HCT116 (cell line): ENCODE measurements around the gene NHLRC1. TPM values are rescaled to one million over a fixed set of nuclear protein-coding genes. Genes with fewer than 3 reads are reported as not detected.

ENCODE experiments used
- ATAC-seq: fragments of 200-7000 bp; cut with Tn5 transposase; 2 replicates; pipeline ENCODE4 v1.9.1; 2020; ENCODE audit warnings: mild to moderate bottlenecking, moderate library complexity
- BruUV-seq: library from RNA; stranded (reverse); fragments of 400-500 nt; replicated peaks from 2 replicates; lab custom pipeline; 2021; lab: Mats Ljungman, UMichigan
- CTCF ChIA-PET: fragments of 300-600 bp; sonication (Branson Sonifier 250); formaldehyde crosslinking; loops from one replicate; lab custom pipeline; 2021; ENCODE audit warnings: antibody characterized with exemption; lab: Charles Lee
- POLR2A ChIA-PET: fragments of 300-600, 350-600 bp; sonication (Branson Sonifier 250); formaldehyde crosslinking; loops from one replicate; lab custom pipeline; 2021; ENCODE audit warnings: antibody characterized with exemption; lab: Charles Lee
- RAD21 ChIA-PET, 2 experiments: fragments of 300-600 bp; sonication (Branson Sonifier 250); formaldehyde crosslinking; loops; one replicate each; lab custom pipeline; 2023; ENCODE audit warnings: low total read pairs in 2 of 2; ENCODE audit not compliant: uncharacterized antibody in 2 of 2, unreplicated experiment in 2 of 2, low non-redundant PET in 1 of 2; lab: Charles Lee
- DNase-seq: peaks from one replicate; pipeline ENCODE4 v3.0.0-alpha.2; 2010; ENCODE audit warnings: low read depth, low spot score
- H2AFZ ChIP-seq: fragments of 200-600 bp; shearing (Covaris generic), sonication (generic); 2 replicates; pipeline ENCODE4 v1.6.1; 2017; ENCODE audit warnings: low read depth, mixed run types, mixed read lengths, antibody characterized with exemption, low read length; ENCODE audit not compliant: poor library complexity, severe bottlenecking
- H3K27ac ChIP-seq: 2 replicates; pipeline ENCODE4 v1.5.1; 2012; ENCODE audit warnings: low read depth, low read length
- H3K27me3 ChIP-seq: fragments of 200-600 bp; sonication (generic); 2 replicates; pipeline ENCODE4 v1.6.1; 2016; ENCODE audit warnings: mixed run types, low read length, mixed read lengths; ENCODE audit not compliant: insufficient read depth
- H3K36me3 ChIP-seq, 2 experiments: fragments of 200-500 bp in 1 of 2; fragments of 200-600 bp in 1 of 2; sonication (Bioruptor generic) in 1 of 2; sonication (generic) in 1 of 2; 2 replicates each; pipeline versions ENCODE4 v1.5.1 to v1.6.1; 2014 to 2016; ENCODE audit warnings: low read length in 2 of 2, inconsistent platforms in 1 of 2, mixed read lengths in 1 of 2, mixed run types in 1 of 2; ENCODE audit not compliant: insufficient read depth in 2 of 2, control insufficient read depth in 1 of 2
- H3K4me1 ChIP-seq, 2 experiments: fragments of 200-600 bp in 1 of 2; sonication (generic) in 1 of 2; 2 replicates each; pipeline versions ENCODE4 v1.5.1 to v1.6.1; 2012 to 2017; ENCODE audit warnings: low read length in 2 of 2, inconsistent platforms in 1 of 2, mild to moderate bottlenecking in 1 of 2, mixed read lengths in 1 of 2, mixed run types in 1 of 2, moderate library complexity in 1 of 2; ENCODE audit not compliant: insufficient read depth in 2 of 2, control insufficient read depth in 1 of 2
- H3K4me2 ChIP-seq: fragments of 200-600 bp; sonication (generic); 2 replicates; pipeline ENCODE4 v1.6.1; 2017; ENCODE audit warnings: mixed run types, low read length, mixed read lengths
- H3K4me3 ChIP-seq, 2 experiments: fragments of 200-600 bp in 1 of 2; sonication (generic) in 1 of 2; replicated peaks in 1 of 2; 2 replicates each; pipeline ENCODE4 v1.5.1; 2011 to 2016; ENCODE audit warnings: low read length in 2 of 2, control low read depth in 1 of 2, low read depth in 1 of 2, mild to moderate bottlenecking in 1 of 2, mixed read lengths in 1 of 2, mixed run types in 1 of 2
- H3K79me2 ChIP-seq: fragments of 200-600 bp; sonication (generic); 2 replicates; pipeline ENCODE4 v1.6.1; 2017; ENCODE audit warnings: mild to moderate bottlenecking, mixed run types, low read length, moderate library complexity, mixed read lengths; ENCODE audit not compliant: insufficient read depth
- H3K9ac ChIP-seq: fragments of 200-600 bp; sonication (generic); 2 replicates; pipeline ENCODE4 v1.6.1; 2016; ENCODE audit warnings: low read length, mixed read lengths
- H3K9me2 ChIP-seq: fragments of 200-600 bp; sonication (generic), shearing (Covaris generic); 2 replicates; pipeline ENCODE4 v1.6.1; 2017; ENCODE audit warnings: mixed run types, mild to moderate bottlenecking, moderate library complexity; ENCODE audit not compliant: insufficient read depth
- H3K9me3 ChIP-seq, 2 experiments: fragments of 200-500 bp in 1 of 2; fragments of 200-600 bp in 1 of 2; sonication (Bioruptor generic) in 1 of 2; sonication (generic) in 1 of 2; 2 replicates each; pipeline ENCODE4 v1.6.1; 2014 to 2017; ENCODE audit warnings: low read length in 2 of 2, mixed read lengths in 2 of 2, inconsistent platforms in 1 of 2, low read depth in 1 of 2, mild to moderate bottlenecking in 1 of 2, mixed run types in 1 of 2, moderate library complexity in 1 of 2; ENCODE audit not compliant: control insufficient read depth in 1 of 2, insufficient read depth in 1 of 2
- H4K20me1 ChIP-seq: fragments of 200-600 bp; sonication (generic), shearing (Covaris generic); 2 replicates; pipeline ENCODE4 v1.6.1; 2017; ENCODE audit warnings: mixed run types, mild to moderate bottlenecking, moderate library complexity; ENCODE audit not compliant: insufficient read depth
- EGR1 ChIP-seq: IDR thresholded peaks from 2 replicates; pipeline ENCODE4 v1.6.1; 2012; ENCODE audit warnings: low read depth
- EZH2phosphoT487 ChIP-seq: fragments of 200-600 bp; IDR thresholded peaks from 2 replicates; pipeline ENCODE4 v1.6.1; 2018; ENCODE audit warnings: antibody characterized with exemption, borderline replicate concordance
- JUND ChIP-seq: IDR thresholded peaks from 2 replicates; pipeline ENCODE4 v1.6.1; 2012
- POLR2A ChIP-seq: IDR thresholded peaks from 2 replicates; pipeline ENCODE4 v1.7.0; 2011; ENCODE audit warnings: borderline replicate concordance; ENCODE audit not compliant: insufficient read depth, insufficient read length; ENCODE audit errors: extremely low read depth
- intact Hi-C: fragments of 100-400 bp; cut with micrococcal nuclease; formaldehyde crosslinking; loops from 2 replicates; pipeline ENCODE4 v1.10.0; 2022
- total RNA-seq: library from RNA; stranded (reverse); gene quantifications from one replicate; pipeline ENCODE4 v1.2.1, GENCODE V29; 2021; ENCODE audit not compliant: unreplicated experiment
- TF ChIP-seq, protein P1 (sequence below), 3 experiments: fragments of 200-600 bp in 1 of 3; sonication (generic) in 1 of 3; IDR thresholded peaks in 2 of 3; conservative IDR thresholded peaks in 1 of 3; 2 replicates each; pipeline ENCODE4 v1.5.1; 2012 to 2017; ENCODE audit warnings: low read depth in 2 of 3, low read length in 2 of 3, antibody characterized with exemption in 1 of 3, borderline replicate concordance in 1 of 3, control low read depth in 1 of 3, mild to moderate bottlenecking in 1 of 3, mixed read lengths in 1 of 3, mixed run types in 1 of 3, moderate library complexity in 1 of 3; ENCODE audit not compliant: insufficient read depth in 1 of 3
- TF ChIP-seq, protein P2 (sequence below): IDR thresholded peaks from 2 replicates; pipeline ENCODE4 v1.6.1; 2012; ENCODE audit warnings: low read depth

NHLRC1 gene
- total RNA-seq, 1 experiment from 2014 or later, result not detected

DNA sequence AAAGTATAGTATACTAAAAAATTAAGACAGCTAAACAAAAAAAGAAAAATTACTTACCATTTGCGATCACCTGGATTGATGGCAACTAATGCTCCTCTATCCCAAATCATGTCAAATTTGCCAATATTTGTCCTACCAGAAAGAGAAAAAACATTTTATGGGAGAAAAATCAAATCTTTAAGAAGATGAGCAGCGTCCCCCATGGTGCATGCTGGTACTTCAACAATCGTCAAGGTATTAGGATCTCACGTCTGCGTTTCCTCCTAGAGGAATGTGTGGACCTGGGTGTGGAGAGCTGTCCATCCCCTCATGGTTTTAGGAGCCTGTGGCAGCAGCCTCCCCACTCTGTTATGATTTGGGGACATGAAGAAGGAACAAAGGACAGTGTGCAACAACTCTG, 16.4 kb upstream of the NHLRC1 start:
- no peak for DNase-seq
- CTCF ChIA-PET, result interaction anchor here (0.6 kb wide), 1 partner anchor 1425 kb away, joined by 3 read pairs; no protein-coding TSS in a partner anchor
- POLR2A ChIA-PET, result no interaction called here

More for the DNA sequence above, 16.4 kb upstream of the NHLRC1 start:
- H3K9ac ChIP-seq, result no peak overlapping the region
- H2AFZ ChIP-seq, result no peak overlapping the region
- H3K9me3 ChIP-seq, result no peaks in the 10 kb centered on the region
- H3K9me2 ChIP-seq, result no peaks in the 10 kb centered on the region
- no peaks in the 10 kb centered on the region for H4K20me1 ChIP-seq
- no TSS peak for BruUV-seq
- intact Hi-C loops, result no loop called here
- no peaks in the 10 kb centered on the region for H3K79me2 ChIP-seq
- ATAC-seq, result no peak
- H3K27ac ChIP-seq, result no peak overlapping the region
- RAD21 ChIA-PET, result interaction anchor here in 1 of 2 experiments (1.2 kb wide), 1 partner anchor 30 kb away, joined by 3 read pairs; no protein-coding TSS in a partner anchor
- no peak overlapping the region for H3K4me2 ChIP-seq
- no peak overlapping the region for H3K4me3 ChIP-seq
- H3K4me1 ChIP-seq, result no peaks in the 10 kb centered on the region
- H3K27me3 ChIP-seq, result no peaks in the 10 kb centered on the region
- 0 out of 4 replicates have a peak, but pooled peaks cover 0 to 2% of the 10 kb centered on the region in 2 experiments for H3K36me3 ChIP-seq
- TF ChIP-seq, protein P1, sequence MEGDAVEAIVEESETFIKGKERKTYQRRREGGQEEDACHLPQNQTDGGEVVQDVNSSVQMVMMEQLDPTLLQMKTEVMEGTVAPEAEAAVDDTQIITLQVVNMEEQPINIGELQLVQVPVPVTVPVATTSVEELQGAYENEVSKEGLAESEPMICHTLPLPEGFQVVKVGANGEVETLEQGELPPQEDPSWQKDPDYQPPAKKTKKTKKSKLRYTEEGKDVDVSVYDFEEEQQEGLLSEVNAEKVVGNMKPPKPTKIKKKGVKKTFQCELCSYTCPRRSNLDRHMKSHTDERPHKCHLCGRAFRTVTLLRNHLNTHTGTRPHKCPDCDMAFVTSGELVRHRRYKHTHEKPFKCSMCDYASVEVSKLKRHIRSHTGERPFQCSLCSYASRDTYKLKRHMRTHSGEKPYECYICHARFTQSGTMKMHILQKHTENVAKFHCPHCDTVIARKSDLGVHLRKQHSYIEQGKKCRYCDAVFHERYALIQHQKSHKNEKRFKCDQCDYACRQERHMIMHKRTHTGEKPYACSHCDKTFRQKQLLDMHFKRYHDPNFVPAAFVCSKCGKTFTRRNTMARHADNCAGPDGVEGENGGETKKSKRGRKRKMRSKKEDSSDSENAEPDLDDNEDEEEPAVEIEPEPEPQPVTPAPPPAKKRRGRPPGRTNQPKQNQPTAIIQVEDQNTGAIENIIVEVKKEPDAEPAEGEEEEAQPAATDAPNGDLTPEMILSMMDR (IDR thresholded peaks at IDR 0.05 in 2 of 3, conservative IDR thresholded peaks at IDR 0.05 in 1 of 3; ENCODE audit: borderline replicate concordance in 1 of 3, insufficient read depth in 1 of 3, low read depth in 2 of 3, low read length in 2 of 3), result peak in 1 of 3 experiments; percentile 36; a peak in 2 of 6 replicates
- TF ChIP-seq, protein P2, sequence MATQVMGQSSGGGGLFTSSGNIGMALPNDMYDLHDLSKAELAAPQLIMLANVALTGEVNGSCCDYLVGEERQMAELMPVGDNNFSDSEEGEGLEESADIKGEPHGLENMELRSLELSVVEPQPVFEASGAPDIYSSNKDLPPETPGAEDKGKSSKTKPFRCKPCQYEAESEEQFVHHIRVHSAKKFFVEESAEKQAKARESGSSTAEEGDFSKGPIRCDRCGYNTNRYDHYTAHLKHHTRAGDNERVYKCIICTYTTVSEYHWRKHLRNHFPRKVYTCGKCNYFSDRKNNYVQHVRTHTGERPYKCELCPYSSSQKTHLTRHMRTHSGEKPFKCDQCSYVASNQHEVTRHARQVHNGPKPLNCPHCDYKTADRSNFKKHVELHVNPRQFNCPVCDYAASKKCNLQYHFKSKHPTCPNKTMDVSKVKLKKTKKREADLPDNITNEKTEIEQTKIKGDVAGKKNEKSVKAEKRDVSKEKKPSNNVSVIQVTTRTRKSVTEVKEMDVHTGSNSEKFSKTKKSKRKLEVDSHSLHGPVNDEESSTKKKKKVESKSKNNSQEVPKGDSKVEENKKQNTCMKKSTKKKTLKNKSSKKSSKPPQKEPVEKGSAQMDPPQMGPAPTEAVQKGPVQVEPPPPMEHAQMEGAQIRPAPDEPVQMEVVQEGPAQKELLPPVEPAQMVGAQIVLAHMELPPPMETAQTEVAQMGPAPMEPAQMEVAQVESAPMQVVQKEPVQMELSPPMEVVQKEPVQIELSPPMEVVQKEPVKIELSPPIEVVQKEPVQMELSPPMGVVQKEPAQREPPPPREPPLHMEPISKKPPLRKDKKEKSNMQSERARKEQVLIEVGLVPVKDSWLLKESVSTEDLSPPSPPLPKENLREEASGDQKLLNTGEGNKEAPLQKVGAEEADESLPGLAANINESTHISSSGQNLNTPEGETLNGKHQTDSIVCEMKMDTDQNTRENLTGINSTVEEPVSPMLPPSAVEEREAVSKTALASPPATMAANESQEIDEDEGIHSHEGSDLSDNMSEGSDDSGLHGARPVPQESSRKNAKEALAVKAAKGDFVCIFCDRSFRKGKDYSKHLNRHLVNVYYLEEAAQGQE, result no peak
- TF ChIP-seq EGR1 (no peak), JUND (no peak), EZH2phosphoT487 (no peak), POLR2A (no peak)
